ENCODE data around the gene CD63.

The CD63 gene

GRCh38 chr12:55728186-55728938 is 447 bp downstream of the CD63 start:
- Histone ChIP-seq H3K4me3 (ENCODE audit: low read length, poor library complexity, severe bottlenecking) (peak overlapping the region; percentile 80), H3K79me2 (ENCODE audit: insufficient read depth, low read length) (peaks cover 49% of the 10 kb centered on the region), H3K4me2 (ENCODE audit: low read depth, low read length, poor library complexity, severe bottlenecking) (peak overlapping the region; percentile 76), H3K9ac (ENCODE audit: low read depth, low read length, poor library complexity, severe bottlenecking) (peak overlapping the region; percentile 94), H3K4me1 (ENCODE audit: insufficient read depth, low read length, poor library complexity, severe bottlenecking) (peaks cover 38% of the 10 kb centered on the region), H3K9me3 (ENCODE audit: insufficient read depth, low read depth, low read length) (no peaks in the 10 kb centered on the region), H3F3A (ENCODE audit: low read depth) (peaks cover 12% of the 10 kb centered on the region), H3K27me3 (ENCODE audit: insufficient read depth, low read length, poor library complexity, severe bottlenecking) (no peaks in the 10 kb centered on the region), H2AFZ (ENCODE audit: low read length) (no peak overlapping the region), H3K9me2 (replicated peaks; ENCODE audit: low read depth, low read length) (no peaks in the 10 kb centered on the region), H4K20me1 (ENCODE audit: insufficient read depth, low read length, poor library complexity, severe bottlenecking) (peaks cover 23% of the 10 kb centered on the region), H3K36me3 (ENCODE audit: insufficient read depth, low read length) (peaks cover 7% of the 10 kb centered on the region; the same call in 1 of the 2 replicates)
- no peak for TF ChIP-seq CTCF (conservative IDR thresholded peaks at IDR 0.05; ENCODE audit: low read length)
- TF ChIP-seq EZH2phosphoT487 (IDR thresholded peaks at IDR 0.05; ENCODE audit: borderline replicate concordance): no peak

GRCh38 chr12:55727643-55728185 is 1.1 kb downstream of the CD63 start:
- H4K20me1 ChIP-seq (ENCODE audit: insufficient read depth, low read length, poor library complexity, severe bottlenecking): peaks cover 23% of the 10 kb centered on the region

GRCh38 chr12:55726971-55727370 is 1.8 kb downstream of the CD63 start:
- Histone ChIP-seq H3K36me3 (ENCODE audit: insufficient read depth, low read length) (peaks cover 7% of the 10 kb centered on the region; the same call in 1 of the 2 replicates), H3K9me2 (replicated peaks; ENCODE audit: low read depth, low read length) (no peaks in the 10 kb centered on the region), H3K4me1 (ENCODE audit: insufficient read depth, low read length, poor library complexity, severe bottlenecking) (peaks cover 32% of the 10 kb centered on the region), H3K79me2 (ENCODE audit: insufficient read depth, low read length) (peaks cover 43% of the 10 kb centered on the region), H4K20me1 (ENCODE audit: insufficient read depth, low read length, poor library complexity, severe bottlenecking) (peaks cover 23% of the 10 kb centered on the region), H3K9ac (ENCODE audit: low read depth, low read length, poor library complexity, severe bottlenecking) (peak overlapping the region; percentile 94), H3K27me3 (ENCODE audit: insufficient read depth, low read length, poor library complexity, severe bottlenecking) (no peaks in the 10 kb centered on the region), H3K4me3 (ENCODE audit: low read length, poor library complexity, severe bottlenecking) (peak overlapping the region; percentile 80), H3F3A (ENCODE audit: low read depth) (peaks cover 12% of the 10 kb centered on the region), H2AFZ (ENCODE audit: low read length) (no peak overlapping the region), H3K4me2 (ENCODE audit: low read depth, low read length, poor library complexity, severe bottlenecking) (peak overlapping the region; percentile 76), H3K9me3 (ENCODE audit: insufficient read depth, low read depth, low read length) (no peaks in the 10 kb centered on the region)
- no peak for TF ChIP-seq CTCF (conservative IDR thresholded peaks at IDR 0.05; ENCODE audit: low read length)
- no peak for TF ChIP-seq EZH2phosphoT487 (IDR thresholded peaks at IDR 0.05; ENCODE audit: borderline replicate concordance)

More at GRCh38 chr12:55727643-55728185, 1.1 kb downstream of the CD63 start:
- H3K9me2 ChIP-seq (replicated peaks; ENCODE audit: low read depth, low read length): no peaks in the 10 kb centered on the region
- peak overlapping the region; percentile 94 for H3K9ac ChIP-seq (ENCODE audit: low read depth, low read length, poor library complexity, severe bottlenecking)
- TF ChIP-seq CTCF (conservative IDR thresholded peaks at IDR 0.05; ENCODE audit: low read length): no peak
- TF ChIP-seq EZH2phosphoT487 (IDR thresholded peaks at IDR 0.05; ENCODE audit: borderline replicate concordance): no peak
- peak overlapping the region; percentile 80 for H3K4me3 ChIP-seq (ENCODE audit: low read length, poor library complexity, severe bottlenecking)
- no peak overlapping the region for H2AFZ ChIP-seq (ENCODE audit: low read length)
- peak overlapping the region; percentile 76 for H3K4me2 ChIP-seq (ENCODE audit: low read depth, low read length, poor library complexity, severe bottlenecking)
- peaks cover 7% of the 10 kb centered on the region; the same call in 1 of the 2 replicates for H3K36me3 ChIP-seq (ENCODE audit: insufficient read depth, low read length)
- peaks cover 12% of the 10 kb centered on the region for H3F3A ChIP-seq (ENCODE audit: low read depth)
- peaks cover 38% of the 10 kb centered on the region for H3K4me1 ChIP-seq (ENCODE audit: insufficient read depth, low read length, poor library complexity, severe bottlenecking)
- H3K79me2 ChIP-seq (ENCODE audit: insufficient read depth, low read length): peaks cover 49% of the 10 kb centered on the region
- H3K9me3 ChIP-seq (ENCODE audit: insufficient read depth, low read depth, low read length): no peaks in the 10 kb centered on the region
- no peaks in the 10 kb centered on the region for H3K27me3 ChIP-seq (ENCODE audit: insufficient read depth, low read length, poor library complexity, severe bottlenecking)
